ENCODE data around the gene RBMS3.
"Not testable (repeated sequence)": the region's sequence is repeated elsewhere in the genome, so short reads cannot be mapped to it uniquely, and the experiment has no call there.

RBMS3 gene

GRCh38 chr3:29493109-29493508, 212.2 kb downstream of the RBMS3 start:
- no peak for DNase-seq

DNA sequence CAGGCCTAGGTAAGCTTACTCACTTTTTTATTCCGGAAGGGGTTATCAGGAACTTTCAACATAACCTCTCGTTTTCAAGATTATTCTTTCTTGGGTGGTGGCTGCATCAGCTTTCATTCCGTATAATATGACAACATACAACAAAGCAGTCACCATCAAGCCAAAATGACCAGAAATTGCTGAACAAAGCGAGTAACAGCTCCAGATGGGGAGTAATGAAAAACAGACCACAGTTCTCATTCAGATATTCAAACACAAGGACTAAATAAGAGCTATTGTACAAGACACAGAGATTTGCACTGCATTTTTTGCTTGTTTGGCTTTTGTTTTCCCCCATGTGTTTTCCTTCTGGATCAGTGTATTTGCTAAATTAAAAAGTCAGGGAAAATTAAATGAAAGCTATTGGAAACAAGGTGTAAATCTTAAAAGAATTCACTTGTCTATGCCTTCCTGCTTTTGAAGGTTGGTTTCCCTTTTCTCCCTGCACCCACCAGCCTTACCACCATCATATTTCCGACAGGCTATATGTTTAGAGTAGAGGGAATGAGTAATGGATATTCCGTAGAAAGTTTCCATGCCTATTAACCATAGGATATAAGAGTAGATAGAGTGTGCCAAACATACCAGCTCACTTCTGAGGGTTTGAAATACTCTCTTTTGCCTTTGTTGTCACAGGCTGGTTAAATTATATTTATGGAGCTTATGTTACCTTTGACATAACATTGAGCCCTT, 213.6 kb downstream of the RBMS3 start:
- no peak for DNase-seq

DNA sequence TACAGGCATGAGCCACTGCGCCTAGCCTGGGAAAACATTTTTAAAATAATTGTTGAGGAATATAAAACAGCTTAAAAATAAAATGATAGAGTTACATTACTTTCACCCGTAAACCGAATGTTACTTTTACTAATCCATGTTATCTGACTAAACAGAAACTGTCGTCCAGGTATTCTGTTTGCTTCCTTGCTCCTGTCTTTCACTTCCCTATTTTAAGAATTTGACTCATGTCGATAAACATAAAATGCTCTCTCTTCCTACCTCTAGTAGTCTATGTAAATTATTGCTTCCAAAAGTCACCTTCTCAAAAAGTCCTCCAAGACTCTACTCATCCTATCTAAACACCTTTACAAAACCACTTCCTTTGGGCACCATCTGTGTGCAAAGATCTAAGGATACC, 216.4 kb downstream of the RBMS3 start:
- DNase-seq = no peak

DNA sequence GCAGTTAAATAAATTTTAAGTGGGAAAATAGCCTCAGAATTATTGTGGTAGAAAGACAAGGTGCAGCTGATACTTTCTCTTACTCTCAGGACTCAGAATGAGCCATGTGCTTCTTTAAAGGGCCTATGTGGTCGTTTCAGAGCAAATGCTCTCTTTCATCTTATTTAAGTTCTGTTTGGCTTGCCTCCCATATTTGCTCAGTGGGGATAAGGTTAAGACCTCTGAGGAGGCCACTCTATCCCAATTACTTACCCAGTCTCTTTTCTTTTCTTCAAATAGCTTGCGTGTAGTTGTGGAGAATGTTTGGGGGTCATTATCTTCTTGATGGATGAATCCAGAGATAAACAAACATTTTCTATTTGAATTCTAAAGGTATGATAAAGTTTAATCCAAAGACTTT, 221.9 kb downstream of the RBMS3 start:
- DNase-seq = no peak

DNA sequence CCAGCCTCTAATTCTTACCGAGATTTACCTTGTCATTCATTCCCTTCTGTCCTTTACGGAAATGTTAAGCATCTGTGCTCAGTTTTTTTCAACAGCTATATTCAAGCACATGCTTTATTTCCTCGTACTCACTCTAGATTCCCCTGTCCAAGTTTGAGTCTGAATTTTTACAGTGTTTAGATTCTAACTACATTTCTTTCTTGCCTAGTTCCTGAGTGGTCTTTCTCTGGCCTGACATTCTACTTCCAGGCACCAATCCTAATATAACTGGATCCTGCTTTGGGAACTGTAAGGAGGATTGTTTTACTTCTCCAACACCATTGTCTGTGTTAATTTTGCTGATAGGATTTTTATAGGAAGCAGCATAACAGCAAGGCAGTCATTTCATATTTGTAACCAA, 222.4 kb downstream of the RBMS3 start:
- no peak for DNase-seq

DNA sequence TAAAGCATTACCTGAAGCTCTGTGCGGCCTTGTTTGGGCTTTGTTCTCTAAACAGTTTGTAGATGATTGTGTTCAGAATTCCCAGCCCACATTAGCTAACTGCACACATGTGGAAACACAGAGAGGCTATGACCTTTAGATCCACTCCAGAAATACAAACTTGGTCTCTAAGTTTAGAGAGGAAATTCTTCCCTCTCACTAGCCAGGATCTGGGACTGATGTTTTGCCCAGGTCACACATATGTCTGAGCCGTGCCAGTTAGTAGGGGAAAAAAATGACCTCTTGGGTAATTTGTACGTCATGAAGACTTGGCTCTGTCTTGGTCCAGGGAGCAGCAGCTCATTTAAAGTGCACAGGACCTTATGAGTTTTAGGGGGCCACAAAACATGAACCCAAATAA, 223.1 kb downstream of the RBMS3 start:
- no peak for DNase-seq

- no peak for DNase-seq
Measured at GRCh38 chr3:29506502-29506901, 225.6 kb downstream of the RBMS3 start.

DNA sequence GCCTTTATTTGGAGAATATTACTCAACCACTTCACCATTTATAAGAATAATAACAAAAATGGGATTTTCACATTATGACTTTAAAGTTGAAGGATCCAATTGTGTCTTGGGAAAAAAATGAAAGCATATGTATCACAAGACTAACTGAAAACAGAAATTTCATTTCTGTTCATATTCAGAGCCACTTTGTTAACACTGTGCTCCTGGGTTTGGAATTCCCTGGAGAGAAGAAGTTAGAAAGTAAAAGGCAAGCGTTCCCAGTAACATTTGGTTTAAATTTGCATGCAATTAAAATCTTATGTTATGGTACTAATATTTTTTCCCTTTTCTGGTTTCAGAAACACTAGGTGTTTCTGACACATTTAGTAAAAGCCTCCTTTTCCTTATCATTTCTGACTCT, 230.8 kb downstream of the RBMS3 start:
- no peak for DNase-seq

DNA sequence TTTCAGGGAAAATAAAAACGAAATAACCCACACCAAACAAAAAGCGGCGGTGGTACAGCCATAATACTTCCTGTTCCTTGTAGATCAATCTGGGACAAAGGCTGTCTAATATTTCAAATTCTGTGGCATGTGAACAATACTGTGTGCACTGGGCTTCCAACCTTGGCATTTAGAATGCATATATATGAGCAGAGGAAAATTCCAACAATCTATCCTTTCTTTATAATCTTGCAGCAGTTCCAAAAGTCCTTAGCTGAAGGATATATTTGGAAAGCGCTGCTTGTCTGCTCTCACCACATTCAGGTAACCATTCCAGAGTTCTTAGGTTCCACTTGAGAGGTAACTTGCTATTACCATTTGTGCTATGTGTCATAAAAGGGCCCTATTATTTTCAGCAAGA, 231.8 kb downstream of the RBMS3 start:
- no peak for DNase-seq

GRCh38 chr3:29513236-29513635, 232.4 kb downstream of the RBMS3 start:
- DNase-seq = no peak

- DNase-seq = no peak
Measured at GRCh38 chr3:29514170-29514569, 233.3 kb downstream of the RBMS3 start.

DNA sequence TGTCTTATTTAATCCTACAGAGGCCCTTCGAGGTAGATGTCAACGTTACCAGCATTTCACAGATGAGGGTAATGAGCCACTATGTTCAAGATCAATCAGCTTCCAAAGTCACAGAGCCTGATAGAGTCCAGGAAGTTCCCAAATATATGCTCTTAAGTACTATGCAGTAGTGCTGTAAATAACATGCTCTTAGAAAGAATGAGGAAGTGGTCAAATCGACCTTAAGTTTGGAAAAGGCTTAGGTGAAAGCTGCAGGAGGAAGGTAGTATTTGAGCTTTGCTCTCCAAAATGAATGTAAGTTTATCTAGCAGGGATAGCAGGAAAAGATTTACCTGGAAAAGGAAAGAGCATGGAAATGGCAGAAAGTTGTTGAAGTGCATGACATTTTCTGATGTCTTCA, 234.0 kb downstream of the RBMS3 start:
- no peak for DNase-seq

DNA sequence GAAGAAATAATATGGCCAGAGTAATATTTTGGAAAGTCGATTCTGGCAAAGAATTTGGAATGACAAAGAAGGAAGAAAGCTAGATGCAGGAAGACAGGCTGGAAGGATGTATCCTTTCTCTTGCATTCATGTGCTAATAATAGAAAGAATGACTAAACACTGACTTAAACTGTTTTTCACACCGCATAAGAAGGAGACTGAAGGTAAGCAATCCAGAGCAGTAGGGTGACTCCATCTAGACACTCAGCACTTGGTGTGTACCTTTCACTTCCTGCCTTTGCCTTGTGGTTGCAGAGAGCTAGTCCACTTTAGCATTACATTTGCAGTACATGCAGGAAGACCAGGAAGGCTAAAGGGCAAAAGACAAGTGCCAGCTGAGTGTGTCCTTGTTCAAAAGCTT, 234.6 kb downstream of the RBMS3 start:
- DNase-seq = no peak

GRCh38 chr3:29516164-29516563, 235.3 kb downstream of the RBMS3 start:
- DNase-seq = no peak

- no peak for DNase-seq
Measured at GRCh38 chr3:29520764-29521163, 239.9 kb downstream of the RBMS3 start.

DNA sequence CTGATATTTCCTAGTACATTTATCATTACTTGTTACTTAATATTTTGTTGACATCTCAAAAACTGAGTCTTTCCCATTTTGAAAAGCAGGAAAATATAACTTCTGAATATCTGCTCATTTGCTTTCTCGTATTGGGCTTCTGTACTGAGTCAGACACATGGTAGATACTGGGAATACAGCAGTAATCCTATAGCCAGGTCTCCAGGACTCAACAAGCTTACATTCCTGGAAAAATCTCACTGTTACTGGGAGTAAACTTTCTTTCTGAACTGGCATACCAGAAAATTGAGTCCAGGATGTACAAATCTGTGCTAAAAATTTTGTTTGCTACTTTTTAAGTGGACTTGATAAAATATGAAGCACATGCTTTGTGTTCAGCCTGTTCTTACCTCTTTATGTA, 240.4 kb downstream of the RBMS3 start:
- no peak for DNase-seq

GRCh38 chr3:29521751-29522150, 240.9 kb downstream of the RBMS3 start:
- DNase-seq = no peak

GRCh38 chr3:29524433-29524832, 243.6 kb downstream of the RBMS3 start:
- not testable (repeated sequence) for DNase-seq

DNA sequence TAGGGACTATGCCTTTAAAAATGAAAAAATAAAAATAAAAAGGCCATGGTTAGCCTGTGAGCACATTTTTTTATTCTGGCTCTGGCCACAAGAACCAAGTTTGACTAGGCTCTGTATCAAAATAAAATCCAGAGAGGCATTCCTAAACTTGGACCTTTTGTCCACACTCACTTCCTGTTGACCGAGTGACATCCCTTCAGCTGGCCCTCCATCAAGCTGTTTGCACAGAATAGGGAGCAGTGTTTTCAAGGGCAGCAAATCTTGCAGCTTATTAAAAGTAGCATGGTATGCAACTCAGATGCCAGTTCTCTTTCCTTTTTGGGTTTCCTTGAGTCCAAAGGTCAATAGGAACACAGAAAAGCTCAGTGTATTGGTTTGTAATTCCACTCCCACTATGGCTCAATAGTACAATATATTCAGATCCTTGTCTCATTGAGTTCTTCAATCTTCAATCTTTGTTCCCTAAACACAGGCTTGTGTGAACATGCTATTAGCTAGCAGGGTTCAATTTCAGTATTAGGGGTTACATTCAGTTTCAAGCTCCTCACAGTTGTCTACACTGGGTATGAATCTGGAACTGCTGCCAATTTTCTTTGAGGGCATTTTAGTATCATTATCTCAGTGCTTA, 244.5 kb downstream of the RBMS3 start:
- no peak for DNase-seq

DNA sequence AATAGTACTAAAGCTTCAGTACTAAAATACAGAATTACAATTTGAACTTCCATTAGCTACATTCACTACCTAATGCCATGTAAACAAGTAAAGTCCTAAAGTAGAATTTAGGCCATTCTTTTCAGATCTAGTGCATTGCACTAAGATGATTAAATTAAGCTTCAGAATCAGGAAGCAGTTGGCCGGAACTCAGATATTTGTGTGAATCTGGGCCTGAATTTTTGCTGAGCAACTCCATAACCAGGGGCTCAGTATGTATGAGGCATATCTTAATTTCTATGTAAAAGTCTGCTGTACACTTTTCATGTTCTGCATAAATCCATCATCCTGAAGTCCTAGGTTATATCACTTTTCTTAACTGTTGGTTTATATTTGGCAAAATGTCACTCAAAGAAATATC, 246.4 kb downstream of the RBMS3 start:
- DNase-seq = no peak

GRCh38 chr3:29531644-29532043, 250.8 kb downstream of the RBMS3 start:
- DNase-seq = no peak

- DNase-seq = no peak
Measured at GRCh38 chr3:29532473-29532872, 251.6 kb downstream of the RBMS3 start.

GRCh38 chr3:29534006-29534405, 253.1 kb downstream of the RBMS3 start:
- no peak for DNase-seq

GRCh38 chr3:29536016-29536758, 255.3 kb downstream of the RBMS3 start:
- no peak for DNase-seq
